ENCODE measurements around the gene IRX1.
A peak's percentile ranks its signal among the peaks of the same experiment; 100 is the strongest.

Gene IRX1

DNA sequence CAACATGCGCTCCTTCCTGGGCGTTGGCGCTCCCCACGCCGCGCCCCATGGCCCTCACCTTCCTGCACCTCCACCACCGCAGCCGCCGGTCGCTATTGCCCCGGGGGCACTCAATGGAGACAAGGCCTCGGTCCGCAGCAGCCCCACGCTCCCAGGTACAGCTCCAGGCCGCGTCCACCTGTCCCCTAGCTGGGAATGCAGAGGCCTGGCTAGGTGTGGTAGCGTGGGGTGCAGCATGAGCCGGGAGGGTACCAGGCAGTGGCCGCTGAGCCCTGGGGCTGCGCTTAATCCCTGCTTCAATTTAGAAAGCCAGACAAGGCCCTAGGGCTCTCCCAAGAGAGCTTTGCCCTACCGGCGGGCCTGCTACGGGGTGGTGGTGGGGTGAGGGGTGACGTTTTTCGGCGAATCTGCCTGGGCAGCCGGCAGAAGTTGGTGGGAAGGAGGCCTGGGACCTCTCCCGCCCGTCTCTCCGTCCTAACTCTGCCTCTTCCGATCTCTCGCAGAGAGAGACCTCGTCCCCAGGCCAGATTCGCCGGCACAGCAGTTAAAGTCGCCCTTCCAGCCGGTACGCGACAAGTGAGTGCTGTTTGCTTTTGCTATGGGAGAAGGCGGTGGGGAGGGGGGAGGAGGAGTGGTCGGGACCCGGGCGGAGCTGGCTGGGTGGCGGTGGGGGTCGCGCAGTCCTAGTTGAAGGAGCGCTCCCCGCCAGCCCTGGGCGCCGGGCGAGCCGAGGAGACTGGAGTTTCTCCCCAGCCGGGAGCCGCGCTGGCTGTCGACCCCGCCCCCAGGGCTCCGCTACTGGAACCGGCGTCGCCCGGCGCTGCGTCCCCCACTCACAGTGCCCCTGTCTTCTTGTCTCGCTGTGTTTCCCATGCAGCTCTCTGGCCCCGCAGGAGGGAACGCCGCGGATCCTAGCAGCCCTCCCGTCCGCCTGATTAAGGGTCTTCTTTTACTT lies 4.8 kb downstream of the IRX1 start:
- DNase-seq (ENCODE audit: low spot score) = peak; percentile 47

DNA sequence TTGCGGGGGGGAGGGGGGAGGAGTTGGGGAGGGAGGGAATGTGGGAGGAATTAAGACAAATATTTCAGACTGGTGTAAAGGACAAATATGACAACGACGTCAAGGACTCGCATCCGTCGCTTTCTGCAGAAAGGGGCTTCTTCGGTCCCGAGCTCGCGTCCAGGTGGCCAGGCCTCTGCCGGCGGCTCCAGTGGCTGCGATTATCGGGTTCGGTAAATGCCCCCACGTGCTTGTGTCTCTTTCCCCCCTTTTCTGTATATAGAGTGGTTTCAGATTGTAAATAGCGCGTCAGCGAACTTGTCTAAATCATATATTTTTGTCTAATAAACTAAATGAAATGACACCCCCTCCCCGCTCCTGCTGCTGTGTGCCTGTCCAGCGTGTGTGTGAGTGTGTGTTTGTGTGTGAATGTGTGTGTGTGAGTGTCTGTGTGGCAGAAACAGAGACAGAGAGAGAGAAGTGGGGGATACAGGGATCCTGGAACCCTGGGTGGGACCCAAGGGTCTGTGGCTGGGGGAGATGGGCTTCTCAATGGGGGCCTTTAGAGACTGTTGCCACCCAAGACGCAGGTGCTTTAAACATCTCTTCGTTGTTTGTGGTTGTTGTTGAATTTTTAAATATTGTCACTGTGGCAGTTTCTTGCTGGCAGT lies 5.6 kb downstream of the IRX1 start:
- no peak for DNase-seq (ENCODE audit: low spot score)

DNA sequence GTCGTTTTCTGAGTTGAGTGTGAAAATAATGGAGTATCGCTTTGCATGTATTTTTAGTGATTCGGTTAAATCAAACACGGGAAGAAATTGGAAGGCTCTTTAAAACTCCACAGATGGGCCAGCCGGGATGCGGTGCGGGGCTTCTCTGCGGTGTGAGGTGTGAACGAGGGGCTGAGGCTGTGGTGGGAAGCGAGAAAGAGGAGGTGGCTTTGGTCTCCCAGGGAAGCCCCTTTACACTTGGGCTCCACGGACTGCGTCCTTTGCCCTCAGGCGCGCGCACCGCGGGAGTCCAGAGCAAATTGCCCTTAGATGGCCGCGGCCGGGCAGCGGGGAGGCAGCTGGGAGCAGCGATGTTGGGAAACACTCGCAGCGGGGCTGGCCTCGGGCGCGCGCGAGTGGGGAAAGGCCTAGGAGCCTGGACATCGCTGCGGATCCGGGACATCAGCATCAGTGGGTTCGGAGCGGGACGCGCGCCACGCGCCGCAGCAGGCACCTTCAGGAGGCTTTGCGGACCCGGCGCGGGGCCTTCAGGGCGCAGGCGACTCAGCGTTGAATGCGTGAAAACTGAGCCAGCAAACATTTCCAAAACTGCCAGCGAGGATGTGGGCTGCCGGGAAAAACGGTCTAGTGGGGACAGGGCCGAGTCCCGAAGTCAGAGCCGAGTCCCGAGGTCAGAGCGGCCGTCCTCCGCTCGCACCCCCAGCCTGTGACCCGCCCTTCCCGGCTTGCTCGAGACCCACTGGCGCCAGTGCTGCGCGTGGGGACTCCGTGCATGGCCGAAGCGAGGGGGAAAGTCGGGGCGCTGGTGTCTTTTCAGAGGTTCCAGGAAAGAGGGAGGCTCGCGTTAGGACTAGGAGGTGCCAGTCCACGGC lies 6.5 kb downstream of the IRX1 start:
- DNase-seq (ENCODE audit: low spot score) = no peak

DNA sequence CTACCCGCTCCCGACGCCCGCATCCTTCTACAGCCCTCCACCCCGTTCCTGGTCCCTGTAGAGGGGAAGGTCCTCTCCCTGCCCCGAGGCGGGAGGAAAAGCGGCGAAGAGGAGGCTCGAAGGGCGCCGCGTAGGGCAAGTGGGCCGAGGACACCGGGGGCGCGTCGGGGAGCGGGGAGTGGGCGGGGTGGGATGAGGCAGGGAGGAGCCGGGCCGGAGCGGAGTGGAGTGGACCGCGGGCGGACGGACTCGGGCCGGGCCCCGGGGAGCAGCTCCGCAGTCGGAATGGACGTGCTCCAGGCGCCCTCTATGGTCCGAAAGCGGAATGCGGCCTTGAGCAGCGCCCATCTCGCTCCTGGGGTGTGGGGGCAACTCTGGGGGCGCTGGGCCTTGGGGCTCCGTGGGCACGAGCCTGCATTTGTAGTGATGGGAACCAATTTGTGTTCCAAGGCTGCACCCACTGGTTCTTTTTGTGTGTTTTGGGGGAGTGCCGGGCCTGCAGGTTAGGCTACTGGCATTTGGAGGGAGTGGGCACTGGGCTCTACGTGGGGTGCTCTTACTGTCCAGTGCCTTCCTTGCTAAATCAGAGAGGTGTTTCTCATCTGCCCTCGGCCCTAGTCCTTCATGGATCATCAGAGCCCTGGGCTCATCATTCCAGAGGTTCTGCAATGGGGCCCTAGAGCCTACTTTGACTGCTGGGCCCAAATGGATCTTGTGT lies 7.3 kb downstream of the IRX1 start:
- DNase-seq (ENCODE audit: low spot score) = peak; percentile 57

DNA sequence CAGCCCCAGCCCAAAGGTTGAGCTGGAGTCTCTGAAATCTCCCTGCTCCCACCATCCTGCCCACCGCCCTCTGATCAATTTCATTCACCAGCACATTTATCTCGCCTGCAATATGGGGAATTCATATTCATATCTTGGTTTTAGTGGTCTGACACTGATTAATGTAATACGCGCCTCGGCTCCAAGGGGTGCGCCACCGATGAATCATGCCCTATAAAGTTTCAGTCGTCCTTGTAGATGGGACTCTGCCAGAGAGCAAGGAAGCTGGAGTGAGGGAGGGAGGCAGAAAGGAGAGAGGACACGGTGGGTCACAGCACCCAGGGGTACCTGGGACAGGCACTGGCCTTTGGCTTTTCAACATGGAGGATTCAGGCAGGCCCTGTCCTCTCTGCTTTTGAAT lies 8.9 kb downstream of the IRX1 start:
- DNase-seq (ENCODE audit: low spot score) = no peak

GRCh38 chr5:3605298-3606010 lies 9.8 kb downstream of the IRX1 start:
- DNase-seq (ENCODE audit: low spot score) = no peak

- DNase-seq (ENCODE audit: low spot score) = peak; percentile 50
Observed at GRCh38 chr5:3606121-3606831, 10.6 kb downstream of the IRX1 start.

DNA sequence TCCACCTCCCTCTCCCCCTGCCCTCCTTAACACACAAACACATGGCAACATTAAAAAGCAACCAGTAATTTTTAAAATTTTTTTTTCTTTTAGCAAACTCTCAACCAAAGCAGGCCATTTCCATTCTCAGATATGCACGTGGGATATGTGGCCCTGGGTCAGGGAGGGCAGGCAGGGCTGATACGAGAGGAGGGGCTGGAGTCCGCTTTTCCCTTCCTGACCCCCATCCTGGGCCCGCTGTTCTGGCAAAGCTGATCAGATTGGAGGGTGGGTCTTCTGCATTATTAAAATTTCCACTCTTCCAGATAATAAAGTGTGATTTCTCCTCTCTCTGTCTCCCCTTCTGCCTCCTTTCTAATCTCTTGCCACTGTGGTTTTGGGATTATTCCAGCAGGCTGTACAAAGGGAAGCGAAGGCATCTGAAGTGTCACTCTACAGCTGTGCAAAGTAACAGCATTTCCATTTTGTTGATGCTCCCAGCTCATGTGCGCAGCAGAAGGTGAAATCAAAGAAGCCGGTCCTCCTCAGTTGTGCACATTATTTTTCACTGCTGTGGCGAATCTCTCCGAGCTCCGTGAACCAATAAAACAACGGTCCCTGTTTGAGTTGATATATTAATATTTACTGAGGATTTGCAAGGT lies 12.0 kb downstream of the IRX1 start:
- DNase-seq (ENCODE audit: low spot score) = no peak

DNA sequence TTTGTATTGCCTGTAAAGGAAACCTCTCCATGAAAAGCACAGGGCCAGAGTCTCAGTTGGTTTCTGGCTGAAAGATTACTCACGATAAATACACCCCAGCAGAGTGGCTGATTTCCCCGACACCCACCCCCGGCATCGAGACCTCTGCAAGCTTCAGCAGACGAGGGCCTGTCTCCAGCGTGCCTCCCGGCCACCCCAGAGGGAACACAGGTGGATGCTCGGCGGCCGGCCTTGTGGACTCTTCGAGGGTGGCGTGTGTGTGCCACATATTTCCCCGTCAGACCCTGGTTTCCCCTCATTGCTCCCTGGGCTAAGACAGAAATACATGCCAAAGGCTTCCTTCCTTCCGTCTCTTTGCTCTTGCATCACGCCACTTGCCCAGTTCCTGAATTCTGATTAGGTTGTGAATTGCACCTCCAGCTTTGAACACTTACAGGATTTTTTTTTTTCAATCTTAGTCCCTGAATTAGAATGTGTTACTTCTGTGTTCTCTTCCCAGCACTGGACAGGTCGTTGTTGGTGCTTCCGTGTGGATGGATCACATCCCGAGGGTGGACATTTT lies 13.6 kb downstream of the IRX1 start:
- no peak for DNase-seq (ENCODE audit: low spot score)

DNA sequence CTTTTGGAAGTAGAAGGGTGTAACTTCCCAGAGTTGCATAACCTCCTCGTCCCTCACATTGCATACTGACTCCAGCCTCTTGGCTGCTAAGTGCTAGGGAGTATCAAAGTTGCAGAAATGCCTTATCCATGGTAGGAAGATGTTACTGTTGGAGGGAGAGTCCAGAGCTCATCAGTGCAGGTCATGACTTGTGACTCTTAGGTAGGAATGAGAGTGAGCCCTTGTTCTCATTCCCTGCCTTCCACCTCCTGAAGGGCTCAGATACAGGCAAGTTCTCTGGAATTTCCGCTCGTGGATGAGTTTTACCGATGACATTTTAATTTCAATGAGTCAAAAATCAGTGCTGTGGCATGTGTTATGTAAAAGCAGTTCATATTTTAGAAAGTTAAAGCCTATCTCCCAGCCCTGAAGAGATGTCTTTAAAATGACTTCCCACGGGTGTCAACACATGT lies 17.0 kb downstream of the IRX1 start:
- no peak for DNase-seq (ENCODE audit: low spot score)

DNA sequence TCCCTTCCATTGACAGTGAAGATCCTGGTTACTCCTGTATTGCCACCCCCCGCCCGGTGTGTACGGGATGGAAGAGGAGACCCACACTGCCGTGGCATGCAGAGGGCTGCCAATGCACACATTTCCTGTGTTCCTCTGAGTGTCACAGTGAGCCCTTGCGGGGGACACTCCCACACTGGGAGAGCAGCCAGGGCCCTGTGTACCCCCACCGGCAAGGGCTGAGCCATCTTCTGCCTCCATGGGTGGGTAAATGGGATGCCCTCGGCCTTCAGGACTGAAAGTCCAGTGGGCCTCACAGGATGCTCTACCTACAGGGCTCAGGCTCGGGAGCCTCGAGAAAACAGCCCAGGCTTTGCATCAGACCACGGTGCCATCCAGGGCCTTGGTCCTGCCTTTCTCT lies 18.1 kb downstream of the IRX1 start:
- no peak for DNase-seq (ENCODE audit: low spot score)

GRCh38 chr5:3615217-3615616 lies 19.6 kb downstream of the IRX1 start:
- no peak for DNase-seq (ENCODE audit: low spot score)

DNA sequence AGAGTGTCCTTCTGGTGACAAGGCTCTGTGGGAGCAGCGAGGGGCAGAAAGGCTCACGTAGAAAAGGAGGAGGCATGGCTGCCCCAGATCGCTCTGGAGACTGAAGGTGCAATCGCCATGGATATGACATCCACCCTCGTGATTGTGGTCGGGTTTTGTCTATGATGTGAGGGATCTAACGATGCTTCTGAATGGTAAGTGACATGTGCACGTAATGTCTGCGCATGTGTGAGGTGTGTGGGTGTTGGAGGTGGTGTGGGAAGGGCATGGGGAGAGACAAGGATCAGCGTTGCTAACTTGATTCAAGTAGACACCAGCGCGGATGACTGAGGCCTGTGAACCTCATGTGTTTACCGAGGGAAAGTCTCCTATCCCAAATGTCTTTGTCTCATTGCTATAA lies 20.2 kb downstream of the IRX1 start:
- no peak for DNase-seq (ENCODE audit: low spot score)

- no peak for DNase-seq (ENCODE audit: low spot score)
Observed at GRCh38 chr5:3619579-3619978, 23.9 kb downstream of the IRX1 start.

DNA sequence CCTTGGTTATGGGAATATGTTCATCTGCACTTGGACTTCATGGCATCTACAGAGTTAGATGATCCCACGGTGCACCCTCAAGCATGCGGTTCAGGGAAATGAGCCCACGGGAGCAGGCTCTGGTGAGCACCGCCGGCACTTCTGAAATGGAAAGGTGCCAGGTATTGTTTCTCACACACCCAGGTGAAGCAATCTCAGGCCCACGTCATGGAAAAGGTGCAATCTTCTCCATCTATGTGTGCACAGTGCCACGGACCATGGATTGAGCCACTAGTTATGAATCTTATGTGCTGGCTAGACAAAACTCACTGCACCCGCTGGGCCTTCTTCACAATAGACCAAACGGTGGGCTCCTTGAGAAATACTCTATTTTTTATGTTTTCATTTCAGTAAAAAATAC lies 27.3 kb downstream of the IRX1 start:
- DNase-seq (ENCODE audit: low spot score) = no peak

DNA sequence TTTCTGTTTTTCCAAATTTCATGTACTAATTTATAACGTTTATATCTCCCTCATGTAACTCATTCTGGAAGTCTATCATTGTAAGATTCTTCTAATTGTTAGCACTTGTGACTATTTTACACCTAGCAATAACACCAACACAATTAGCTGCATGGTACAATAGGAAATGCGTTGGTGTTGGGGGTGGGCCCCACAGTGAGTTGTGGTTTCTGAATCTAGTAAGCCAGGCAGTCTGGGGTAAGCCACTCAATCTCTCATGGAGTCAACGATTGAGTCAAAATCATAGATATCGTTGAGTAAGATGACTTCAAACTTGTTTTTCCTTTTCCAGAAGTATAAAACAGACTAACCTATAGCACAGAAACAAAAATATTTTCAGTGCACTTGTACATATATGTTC lies 30.0 kb downstream of the IRX1 start:
- no peak for DNase-seq (ENCODE audit: low spot score)

DNA sequence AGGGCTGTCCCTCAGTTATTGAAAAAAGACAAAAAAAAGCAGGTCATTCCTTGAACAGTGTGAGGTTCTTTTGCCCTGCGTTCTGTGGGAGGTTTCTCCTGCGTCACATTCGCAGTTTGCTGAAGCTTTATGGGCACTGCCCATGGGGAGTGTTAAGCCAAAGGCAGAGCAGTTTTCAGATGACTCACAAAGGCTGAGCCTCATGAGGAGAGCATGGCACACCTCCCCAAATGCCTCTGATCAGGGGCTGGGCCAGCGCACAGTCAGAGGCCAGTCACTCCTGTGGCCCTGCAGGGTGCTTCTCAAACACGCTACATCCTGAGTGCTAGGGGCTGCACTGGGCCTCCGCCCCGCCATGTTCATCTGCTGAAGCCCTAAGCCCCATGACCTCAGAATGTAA lies 38.4 kb downstream of the IRX1 start:
- no peak for DNase-seq (ENCODE audit: low spot score)

- DNase-seq (ENCODE audit: low spot score) = peak; percentile 29
Observed at GRCh38 chr5:3639175-3639574, 43.5 kb downstream of the IRX1 start.

DNA sequence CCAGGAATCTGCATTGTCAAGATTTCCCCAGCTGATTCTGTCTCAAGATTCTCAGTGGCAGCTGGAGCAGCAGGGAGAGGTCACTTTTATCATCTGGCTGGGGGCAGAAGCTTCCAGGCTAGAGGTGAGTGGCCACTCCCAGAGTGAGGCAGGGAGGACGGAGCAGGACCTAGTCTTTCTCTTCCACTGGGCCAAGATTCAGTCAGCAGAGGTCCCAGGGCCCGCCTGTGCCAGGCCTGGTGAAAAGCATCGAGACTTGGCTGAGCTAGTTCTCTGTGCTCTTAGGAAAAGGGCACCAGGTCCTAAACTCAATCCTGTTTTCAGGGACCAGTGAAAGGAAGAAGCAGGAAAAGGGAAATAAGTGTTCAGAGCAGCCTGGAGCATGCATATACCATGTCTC lies 46.6 kb downstream of the IRX1 start:
- no peak for DNase-seq (ENCODE audit: low spot score)

DNA sequence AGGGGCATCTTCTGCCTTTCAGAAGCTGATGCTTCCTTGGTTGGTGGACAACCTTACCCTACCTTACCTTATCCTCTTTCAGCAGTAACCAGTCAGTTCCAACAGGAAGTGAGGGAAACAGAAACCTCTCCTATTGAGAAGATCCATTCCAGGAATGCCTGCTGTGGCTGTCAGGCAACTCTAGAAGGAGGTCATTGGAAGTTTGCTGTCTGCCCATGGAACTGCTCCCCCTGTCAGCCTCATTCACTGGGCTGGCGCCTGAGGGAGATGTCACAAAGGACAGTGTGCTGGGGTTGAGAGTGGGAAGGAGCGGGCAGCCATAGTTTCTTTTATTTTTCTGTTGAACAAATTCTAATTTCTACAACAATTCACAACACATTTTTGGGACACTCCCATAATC lies 54.7 kb downstream of the IRX1 start:
- no peak for DNase-seq (ENCODE audit: low spot score)
